Astrocyte of the spinal cord (primary cell): ENCODE results near the gene ABHD14A.

Experiments
- DNase-seq: peaks from one replicate; pipeline ENCODE4 v3.0.0; 2011; ENCODE audit warnings: low read depth, low spot score
- H3K4me3 ChIP-seq: 2 replicates; pipeline ENCODE4 v1.5.1; 2011; ENCODE audit warnings: low read depth, mild to moderate bottlenecking, low read length, moderate library complexity
- in situ Hi-C: cut with HindIII; loops from 2 replicates; pipeline ENCODE4 v1.10.0; 2017; ENCODE audit warnings: low sequenced_read_pairs
- TF ChIP-seq, protein P1 (sequence below): IDR thresholded peaks from 2 replicates; pipeline ENCODE4 v1.5.1; 2012; ENCODE audit warnings: low read depth, mild to moderate bottlenecking, low read length, inconsistent platforms

The ABHD14A gene

DNA sequence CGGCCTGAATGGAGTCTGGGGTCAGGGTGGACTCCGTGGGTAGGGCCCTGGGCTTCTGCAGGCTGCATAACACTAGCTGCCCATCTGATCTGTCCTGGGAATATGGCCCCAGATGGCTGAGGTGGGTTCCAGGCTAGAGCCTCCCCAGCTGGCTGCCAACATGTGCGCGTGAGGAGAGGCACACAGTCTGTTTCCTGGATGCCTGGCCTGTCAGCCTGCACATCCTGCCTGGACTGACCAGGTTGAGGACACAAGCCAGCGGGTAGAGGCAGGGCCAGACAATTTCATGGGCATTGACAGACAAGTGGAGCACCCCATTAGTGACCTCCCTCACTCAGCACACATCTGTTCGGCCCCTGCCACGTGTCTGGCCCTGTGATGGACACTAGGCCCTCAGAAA is 50.6 kb downstream of the ABHD14A start:
- in situ Hi-C loops = no loop called here
- DNase-seq = no peak
- no peak overlapping the region for H3K4me3 ChIP-seq
- TF ChIP-seq, protein P1, sequence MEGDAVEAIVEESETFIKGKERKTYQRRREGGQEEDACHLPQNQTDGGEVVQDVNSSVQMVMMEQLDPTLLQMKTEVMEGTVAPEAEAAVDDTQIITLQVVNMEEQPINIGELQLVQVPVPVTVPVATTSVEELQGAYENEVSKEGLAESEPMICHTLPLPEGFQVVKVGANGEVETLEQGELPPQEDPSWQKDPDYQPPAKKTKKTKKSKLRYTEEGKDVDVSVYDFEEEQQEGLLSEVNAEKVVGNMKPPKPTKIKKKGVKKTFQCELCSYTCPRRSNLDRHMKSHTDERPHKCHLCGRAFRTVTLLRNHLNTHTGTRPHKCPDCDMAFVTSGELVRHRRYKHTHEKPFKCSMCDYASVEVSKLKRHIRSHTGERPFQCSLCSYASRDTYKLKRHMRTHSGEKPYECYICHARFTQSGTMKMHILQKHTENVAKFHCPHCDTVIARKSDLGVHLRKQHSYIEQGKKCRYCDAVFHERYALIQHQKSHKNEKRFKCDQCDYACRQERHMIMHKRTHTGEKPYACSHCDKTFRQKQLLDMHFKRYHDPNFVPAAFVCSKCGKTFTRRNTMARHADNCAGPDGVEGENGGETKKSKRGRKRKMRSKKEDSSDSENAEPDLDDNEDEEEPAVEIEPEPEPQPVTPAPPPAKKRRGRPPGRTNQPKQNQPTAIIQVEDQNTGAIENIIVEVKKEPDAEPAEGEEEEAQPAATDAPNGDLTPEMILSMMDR = no peak

DNA sequence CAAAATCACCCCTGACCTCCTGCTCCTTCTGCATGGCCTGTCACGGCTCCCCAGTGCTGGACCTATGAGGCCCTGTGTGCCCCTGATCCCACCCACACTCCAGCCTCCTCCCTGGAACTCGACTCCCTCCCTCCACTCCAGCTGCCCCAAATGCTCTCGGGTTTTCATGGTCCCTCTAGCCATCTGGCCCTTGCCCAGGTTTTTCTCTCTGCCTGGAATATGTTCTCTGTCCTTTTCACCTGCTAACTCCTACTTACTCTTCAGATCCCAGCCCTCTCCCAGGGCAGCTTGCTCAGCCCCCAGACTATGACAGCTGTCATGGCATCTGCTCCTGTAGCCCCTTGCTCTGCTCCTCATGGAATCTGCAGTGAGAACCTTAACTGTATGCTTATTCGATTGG is 51.2 kb downstream of the ABHD14A start:
- in situ Hi-C loops = no loop called here
- TF ChIP-seq, protein P1 = no peak
- no peak overlapping the region for H3K4me3 ChIP-seq
- DNase-seq = no peak

DNA sequence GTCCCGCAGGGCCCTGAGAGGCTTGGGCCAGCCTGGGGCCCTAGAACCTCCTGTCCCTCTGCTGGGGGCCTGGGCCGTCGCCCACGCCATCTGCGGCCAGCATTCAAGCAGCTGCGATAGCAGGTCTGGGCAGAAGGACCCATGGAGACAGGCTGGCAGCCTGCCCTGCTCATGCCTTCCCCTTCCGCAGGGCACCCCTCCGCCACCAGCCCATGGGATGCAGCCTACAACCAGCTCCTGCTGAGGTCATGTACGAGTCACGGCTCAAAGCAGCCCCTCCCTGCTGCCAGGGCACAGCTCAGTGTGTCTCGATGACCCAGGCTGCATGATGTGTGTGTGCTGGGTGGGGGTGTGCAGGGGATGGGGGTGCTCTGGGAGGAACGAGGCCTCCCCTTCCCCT is 53.7 kb downstream of the ABHD14A start:
- in situ Hi-C loops = no loop called here
- no peak for DNase-seq
- no peak overlapping the region for H3K4me3 ChIP-seq
- TF ChIP-seq, protein P1 = no peak

DNA sequence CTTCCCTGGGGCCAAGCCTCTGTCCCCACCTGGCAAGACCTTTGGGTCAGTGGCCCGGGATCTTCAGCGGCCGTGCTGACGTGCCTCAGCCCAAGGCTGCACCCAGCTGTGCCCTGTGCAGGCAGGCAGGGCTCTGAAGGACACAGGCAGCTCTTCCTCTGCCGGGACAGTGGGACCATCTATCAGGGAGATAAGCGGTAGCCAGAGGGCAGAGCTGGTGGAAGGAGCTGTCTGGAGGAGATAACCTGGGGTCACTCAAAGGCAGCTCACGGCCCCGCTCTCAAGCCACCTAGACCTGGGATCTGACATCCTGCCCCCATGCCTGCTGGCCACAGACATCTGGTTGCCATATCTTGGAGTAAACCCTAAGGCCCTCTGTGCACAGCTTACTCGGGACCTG is 54.2 kb downstream of the ABHD14A start:
- in situ Hi-C loops = no loop called here
- DNase-seq = no peak
- TF ChIP-seq, protein P1 = no peak
- H3K4me3 ChIP-seq = no peak overlapping the region

DNA sequence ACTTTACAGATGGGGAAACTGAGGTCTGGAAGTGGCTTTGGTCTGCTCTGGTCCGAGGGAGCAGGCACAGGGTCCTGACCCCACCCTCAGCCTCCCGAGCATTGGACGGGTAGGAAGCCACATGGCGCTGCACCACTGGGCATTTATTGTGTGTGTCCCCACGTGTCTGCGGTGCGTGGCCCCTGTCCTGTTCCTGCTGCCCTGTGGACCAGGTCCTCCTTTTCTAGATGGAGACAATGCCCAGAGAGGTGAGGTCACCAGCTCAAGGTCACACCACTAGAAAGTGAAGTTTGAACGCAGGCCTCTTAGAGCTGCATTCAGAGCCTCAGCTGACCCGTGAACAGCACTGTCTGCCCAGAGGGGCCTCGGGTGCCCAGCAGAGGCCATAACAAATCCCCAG is 54.7 kb downstream of the ABHD14A start:
- TF ChIP-seq, protein P1 = no peak
- no peak overlapping the region for H3K4me3 ChIP-seq
- in situ Hi-C loops = no loop called here
- DNase-seq = no peak
